ENCODE results near the gene CAPNS1. TPM values are rescaled to one million over a fixed set of nuclear protein-coding genes. Genes with fewer than 3 reads are reported as not detected.
A peak's percentile ranks its signal among the peaks of the same experiment; 100 is the strongest.
"Not testable (repeated sequence)": the region's sequence is repeated elsewhere in the genome, so short reads cannot be mapped to it uniquely, and the experiment has no call there.

Gene CAPNS1
- total RNA-seq, 1 donor from 2014 or later = 314 TPM

- DNase-seq = peak; percentile 47
These were observed 11.5 kb downstream of the CAPNS1 start for GRCh38 chr19:36151144-36152018.

GRCh38 chr19:36152019-36152351, 12.1 kb downstream of the CAPNS1 start:
- peak; percentile 23 for DNase-seq

- peak; percentile 59 for DNase-seq
These were observed 12.7 kb downstream of the CAPNS1 start, which contains the start of gene COX7A1 for GRCh38 chr19:36152352-36153091. TSS of gene COX7A1 (minus strand) at chr19:36152447. CDS start at chr19:36152407, 40 bp downstream.

- no peak for DNase-seq
These were observed 13.3 kb downstream of the CAPNS1 start for GRCh38 chr19:36153126-36153525.

GRCh38 chr19:36160821-36161596, 21.1 kb downstream of the CAPNS1 start:
- DNase-seq = no peak

- DNase-seq = no peak
These were observed 23.9 kb downstream of the CAPNS1 start for GRCh38 chr19:36163813-36164212.

- peak; percentile 91 for DNase-seq
These were observed 29.4 kb downstream of the CAPNS1 start for GRCh38 chr19:36169084-36169760.

GRCh38 chr19:36172852-36173251, 33.0 kb downstream of the CAPNS1 start:
- DNase-seq = no peak

GRCh38 chr19:36173846-36174245, 34.0 kb downstream of the CAPNS1 start:
- DNase-seq = not testable (repeated sequence)

- DNase-seq = not testable (repeated sequence)
These were observed 39.2 kb downstream of the CAPNS1 start for GRCh38 chr19:36179077-36179476.

- DNase-seq = no peak
These were observed 42.9 kb downstream of the CAPNS1 start for GRCh38 chr19:36182612-36183244.

- no peak for DNase-seq
These were observed 43.4 kb downstream of the CAPNS1 start for GRCh38 chr19:36183245-36183628.

- DNase-seq = not testable (repeated sequence)
These were observed 46.9 kb downstream of the CAPNS1 start for GRCh38 chr19:36186722-36187121.

- DNase-seq = no peak
These were observed 56.4 kb downstream of the CAPNS1 start for GRCh38 chr19:36196249-36196648.

GRCh38 chr19:36198119-36198518, 58.3 kb downstream of the CAPNS1 start:
- no peak for DNase-seq

Other genes with a start within 250 kb of the CAPNS1 start
- gene NFKBID, start 239.5 kb upstream of the CAPNS1 start, total RNA-seq = 2.7 and 3.2 TPM in 2 replicates
- gene HCST, start 237.5 kb upstream of the CAPNS1 start, total RNA-seq = 0.19 TPM in 1 of 2 replicates, not detected in the other
- gene TYROBP, start 231.8 kb upstream of the CAPNS1 start, total RNA-seq = not detected in 2 replicates
- gene LRFN3, start 203.7 kb upstream of the CAPNS1 start, total RNA-seq = 3.6 and 3.7 TPM in 2 replicates
- gene SDHAF1, start 144.9 kb upstream of the CAPNS1 start, total RNA-seq = 10.1 and 19.6 TPM in 2 replicates
- 0.17 TPM in 1 of 2 replicates, not detected in the other for gene SYNE4, start 131.3 kb upstream of the CAPNS1 start, total RNA-seq
- gene ALKBH6, start 125.9 kb upstream of the CAPNS1 start, total RNA-seq = 12.3 and 15.3 TPM in 2 replicates
- gene CLIP3, start 107.2 kb upstream of the CAPNS1 start, total RNA-seq = 6.7 and 7.8 TPM in 2 replicates
- gene THAP8, start 85.8 kb upstream of the CAPNS1 start, total RNA-seq = 1.6 and 2.6 TPM in 2 replicates
- 2.2 and 8.0 TPM in 2 replicates for gene WDR62, start 85.2 kb upstream of the CAPNS1 start, total RNA-seq
- gene OVOL3, start 28.9 kb upstream of the CAPNS1 start, total RNA-seq = not detected in 2 replicates
- 42.9 and 71.1 TPM in 2 replicates for gene POLR2I, start 25.2 kb upstream of the CAPNS1 start, total RNA-seq
- 201 and 226 TPM in 2 replicates for gene TBCB, start 24.6 kb upstream of the CAPNS1 start, total RNA-seq
- 7.1 and 24.0 TPM in 2 replicates for gene COX7A1, start 12.4 kb downstream of the CAPNS1 start, total RNA-seq
- gene ZNF565, start 74.6 kb downstream of the CAPNS1 start, total RNA-seq = 2.4 and 6.5 TPM in 2 replicates
- 123 and 131 TPM in 2 replicates for gene ZNF146, start 75.0 kb downstream of the CAPNS1 start, total RNA-seq
- 3.3 and 5.6 TPM in 2 replicates for gene ZFP14, start 239.1 kb downstream of the CAPNS1 start, total RNA-seq